ENCODE data around the gene TRO.

The TRO gene

GRCh38 chrX:54934890-54935289 is 14.3 kb downstream of the TRO start:
- no peak for TF ChIP-seq ZNF274 (IDR thresholded peaks at IDR 0.05; ENCODE audit: low read depth, low read length)

GRCh38 chrX:54935306-54935705 is 14.7 kb downstream of the TRO start:
- no peak overlapping the region for H3K4me3 ChIP-seq (ENCODE audit: low read length)
- TF ChIP-seq ZNF274 (IDR thresholded peaks at IDR 0.05; ENCODE audit: low read depth, low read length) = no peak

More at GRCh38 chrX:54934890-54935289, 14.3 kb downstream of the TRO start:
- no peak overlapping the region for H3K4me3 ChIP-seq (ENCODE audit: low read length)

GRCh38 chrX:54937416-54937815 is 16.8 kb downstream of the TRO start:
- no peak overlapping the region for H3K4me3 ChIP-seq (ENCODE audit: low read length)
- TF ChIP-seq ZNF274 (IDR thresholded peaks at IDR 0.05; ENCODE audit: low read depth, low read length) = no peak

GRCh38 chrX:54944816-54945215 is 24.2 kb downstream of the TRO start:
- no peak overlapping the region for H3K4me3 ChIP-seq (ENCODE audit: low read length)
- no peak for TF ChIP-seq ZNF274 (IDR thresholded peaks at IDR 0.05; ENCODE audit: low read depth, low read length)

- H3K4me3 ChIP-seq (ENCODE audit: low read length) = no peak overlapping the region
- TF ChIP-seq ZNF274 (IDR thresholded peaks at IDR 0.05; ENCODE audit: low read depth, low read length) = no peak
These were observed 24.6 kb downstream of the TRO start for GRCh38 chrX:54945224-54945623.

- H3K4me3 ChIP-seq (ENCODE audit: low read length) = no peak overlapping the region
- no peak for TF ChIP-seq ZNF274 (IDR thresholded peaks at IDR 0.05; ENCODE audit: low read depth, low read length)
These were observed 30.2 kb downstream of the TRO start for GRCh38 chrX:54950730-54951375.

- no peak for TF ChIP-seq ZNF274 (IDR thresholded peaks at IDR 0.05; ENCODE audit: low read depth, low read length)
- H3K4me3 ChIP-seq (ENCODE audit: low read length) = no peak overlapping the region
These were observed 41.1 kb downstream of the TRO start for GRCh38 chrX:54961750-54962149.

- no peak for TF ChIP-seq ZNF274 (IDR thresholded peaks at IDR 0.05; ENCODE audit: low read depth, low read length)
- no peak overlapping the region for H3K4me3 ChIP-seq (ENCODE audit: low read length)
These were observed 44.3 kb downstream of the TRO start for GRCh38 chrX:54964766-54965497.

GRCh38 chrX:54977387-54977786 is 56.8 kb downstream of the TRO start:
- no peak overlapping the region for H3K4me3 ChIP-seq (ENCODE audit: low read length)
- TF ChIP-seq ZNF274 (IDR thresholded peaks at IDR 0.05; ENCODE audit: low read depth, low read length) = no peak

GRCh38 chrX:54978448-54978847 is 57.8 kb downstream of the TRO start:
- no peak overlapping the region for H3K4me3 ChIP-seq (ENCODE audit: low read length)
- TF ChIP-seq ZNF274 (IDR thresholded peaks at IDR 0.05; ENCODE audit: low read depth, low read length) = no peak

- no peak for TF ChIP-seq ZNF274 (IDR thresholded peaks at IDR 0.05; ENCODE audit: low read depth, low read length)
These were observed 58.8 kb downstream of the TRO start for GRCh38 chrX:54979432-54979831.

GRCh38 chrX:54980334-54980733 is 59.7 kb downstream of the TRO start:
- TF ChIP-seq ZNF274 (IDR thresholded peaks at IDR 0.05; ENCODE audit: low read depth, low read length) = no peak
- H3K4me3 ChIP-seq (ENCODE audit: low read length) = no peak overlapping the region

More at GRCh38 chrX:54979432-54979831, 58.8 kb downstream of the TRO start:
- no peak overlapping the region for H3K4me3 ChIP-seq (ENCODE audit: low read length)

Data from GM08714 (cell line).